H1 (cell line): ENCODE results near the gene ZDHHC24. TPM values are rescaled to one million over a fixed set of nuclear protein-coding genes. Genes with fewer than 3 reads are reported as not detected.

Source experiments
- CTCF ChIA-PET: fragments of 300-600 bp; sonication (Branson Sonifier 250); formaldehyde crosslinking; loops from one replicate; lab custom pipeline; 2021; ENCODE audit not compliant: partially characterized antibody; lab: Charles Lee
- POLR2A ChIA-PET: fragments of 300-600 bp; sonication (Branson Sonifier 250); formaldehyde crosslinking; loops from one replicate; lab custom pipeline; 2021; ENCODE audit warnings: inconsistent platforms; ENCODE audit not compliant: partially characterized antibody; lab: Charles Lee
- DNase-seq, 2 experiments: peaks; one replicate each; pipeline versions ENCODE4 v3.0.0 to v3.0.0-alpha.2; 2010 to 2022; ENCODE audit warnings: low spot score in 2 of 2, low read depth in 1 of 2, mixed read lengths in 1 of 2
- FAIRE-seq: peaks from 2 replicates; lab custom pipeline; 2011; peaks lifted over from hg19 to GRCh38; lab: Jason Lieb, UNC
- H2AFZ ChIP-seq: 2 replicates; pipeline ENCODE4 v1.8.1; 2012; ENCODE audit warnings: low read length, inconsistent platforms
- H2AK5ac ChIP-seq: 2 replicates; pipeline ENCODE4 v1.6.1; 2013; ENCODE audit warnings: low read depth, low read length
- H2BK120ac ChIP-seq: replicated peaks from 2 replicates; pipeline ENCODE3; 2013; ENCODE audit warnings: low read depth, low read length, inconsistent platforms
- H2BK12ac ChIP-seq: 2 replicates; pipeline ENCODE4 v1.6.1; 2013; ENCODE audit warnings: low read depth, low read length
- H2BK15ac ChIP-seq: 2 replicates; pipeline ENCODE4 v1.6.1; 2013; ENCODE audit warnings: low read length
- H2BK20ac ChIP-seq: 2 replicates; pipeline ENCODE4 v1.6.1; 2013; ENCODE audit warnings: low read length
- H2BK5ac ChIP-seq: 2 replicates; pipeline ENCODE4 v1.6.1; 2013; ENCODE audit warnings: low read depth, low read length
- H3K14ac ChIP-seq: 2 replicates; pipeline ENCODE4 v1.6.1; 2013; ENCODE audit warnings: inconsistent platforms; ENCODE audit not compliant: insufficient read length
- H3K18ac ChIP-seq: 2 replicates; pipeline ENCODE4 v1.6.1; 2013; ENCODE audit warnings: low read length; ENCODE audit errors: extremely low read depth
- H3K23ac ChIP-seq: 2 replicates; pipeline ENCODE4 v1.6.1; 2013; ENCODE audit warnings: inconsistent platforms; ENCODE audit not compliant: insufficient read length
- H3K23me2 ChIP-seq: 2 replicates; pipeline ENCODE4 v1.6.1; 2013; ENCODE audit warnings: low read depth, low read length
- H3K27ac ChIP-seq: 2 replicates; pipeline ENCODE4 v1.6.1; 2011; ENCODE audit warnings: low read depth, low read length, inconsistent platforms
- H3K27me3 ChIP-seq, 4 experiments: replicated peaks in 1 of 4; 1 replicate in 1 of 4; 2 replicates in 3 of 4; pipeline versions ENCODE4 v1.6.1 to v1.8.1; 2011 to 2013; ENCODE audit warnings: low read length in 3 of 4, mild to moderate bottlenecking in 3 of 4, inconsistent platforms in 2 of 4, mixed read lengths in 2 of 4, moderate library complexity in 1 of 4; ENCODE audit not compliant: control insufficient read depth in 3 of 4, insufficient read depth in 3 of 4; ENCODE audit errors: extremely low read depth in 1 of 4
- H3K36me3 ChIP-seq, 4 experiments: 2 replicates each; pipeline versions ENCODE4 v1.6.1 to v1.8.1; 2011 to 2013; ENCODE audit warnings: mild to moderate bottlenecking in 4 of 4, low read length in 3 of 4, moderate library complexity in 2 of 4, control low read depth in 1 of 4, inconsistent platforms in 1 of 4; ENCODE audit not compliant: insufficient read depth in 4 of 4, control insufficient read depth in 2 of 4
- H3K4ac ChIP-seq: replicated peaks from 2 replicates; pipeline ENCODE3; 2013; ENCODE audit warnings: low read length, low read depth, mixed read lengths, inconsistent platforms; ENCODE audit not compliant: insufficient read length
- H3K4me1 ChIP-seq, 4 experiments: replicated peaks in 1 of 4; 1 replicate in 1 of 4; 2 replicates in 3 of 4; pipeline versions ENCODE4 v1.6.1 to v1.8.1; 2011 to 2013; ENCODE audit warnings: low read length in 3 of 4, inconsistent platforms in 2 of 4, mixed read lengths in 1 of 4; ENCODE audit not compliant: insufficient read depth in 4 of 4, control insufficient read depth in 3 of 4
- H3K4me2 ChIP-seq, 2 experiments: 2 replicates each; pipeline versions ENCODE4 v1.6.1 to v1.8.1; 2011 to 2013; ENCODE audit warnings: low read depth in 2 of 2, low read length in 2 of 2, control low read depth in 1 of 2, inconsistent platforms in 1 of 2, mild to moderate bottlenecking in 1 of 2; ENCODE audit not compliant: insufficient read depth in 1 of 2
- H3K4me3 ChIP-seq, 4 experiments: fragments of 200-600, 300-600 bp in 1 of 4; sonication (generic), shearing (Covaris generic), sonication (Bioruptor Twin) in 1 of 4; 2 replicates each; pipeline versions ENCODE4 v1.5.1 to v1.8.1; 2011 to 2016; ENCODE audit warnings: low read length in 4 of 4, low read depth in 3 of 4, control low read depth in 2 of 4, inconsistent platforms in 2 of 4, mild to moderate bottlenecking in 2 of 4, mixed read lengths in 1 of 4, moderate library complexity in 1 of 4; ENCODE audit not compliant: insufficient read depth in 2 of 4; ENCODE audit errors: extremely low read depth in 1 of 4
- H3K56ac ChIP-seq: replicated peaks from 2 replicates; pipeline ENCODE3; 2013; ENCODE audit warnings: low read depth, mild to moderate bottlenecking, mixed read lengths, low read length, inconsistent platforms; ENCODE audit not compliant: insufficient read length
- H3K79me1 ChIP-seq: 2 replicates; pipeline ENCODE4 v1.6.1; 2013; ENCODE audit warnings: low read depth, low read length, control low read depth
- H3K79me2 ChIP-seq, 2 experiments: 2 replicates each; pipeline versions ENCODE4 v1.6.1 to v1.8.1; 2012 to 2013; ENCODE audit warnings: low read length in 2 of 2, mild to moderate bottlenecking in 2 of 2, inconsistent platforms in 1 of 2; ENCODE audit not compliant: insufficient read depth in 2 of 2, control insufficient read depth in 1 of 2
- H3K9ac ChIP-seq, 4 experiments: replicated peaks in 1 of 4; 1 replicate in 1 of 4; 2 replicates in 3 of 4; pipeline versions ENCODE4 v1.6.1 to v1.8.1; 2011 to 2013; ENCODE audit warnings: low read depth in 3 of 4, low read length in 3 of 4, control low read depth in 2 of 4, mild to moderate bottlenecking in 2 of 4, moderate library complexity in 2 of 4, inconsistent platforms in 1 of 4; ENCODE audit errors: extremely low read depth in 1 of 4
- H3K9me3 ChIP-seq, 2 experiments: 2 replicates each; pipeline versions ENCODE4 v1.6.1 to v1.8.1; 2012 to 2013; ENCODE audit warnings: mild to moderate bottlenecking in 2 of 2, moderate library complexity in 2 of 2, control low read depth in 1 of 2, inconsistent platforms in 1 of 2, low read depth in 1 of 2, low read length in 1 of 2, mixed read lengths in 1 of 2; ENCODE audit not compliant: insufficient read depth in 2 of 2
- H4K20me1 ChIP-seq, 2 experiments: replicated peaks in 1 of 2; 2 replicates each; pipeline versions ENCODE3 to v1.8.1; 2011 to 2013; ENCODE audit warnings: inconsistent platforms in 2 of 2, low read length in 2 of 2, mild to moderate bottlenecking in 1 of 2; ENCODE audit not compliant: insufficient read depth in 2 of 2, control insufficient read depth in 1 of 2
- H4K5ac ChIP-seq: 2 replicates; pipeline ENCODE4 v1.6.1; 2013; ENCODE audit warnings: low read length, low read depth, mixed read lengths, inconsistent platforms; ENCODE audit not compliant: insufficient read length
- H4K8ac ChIP-seq: 2 replicates; pipeline ENCODE4 v1.8.0; 2013; ENCODE audit warnings: mild to moderate bottlenecking, moderate library complexity, low read length, inconsistent platforms; ENCODE audit not compliant: insufficient read depth; ENCODE audit errors: extremely low read depth
- H4K91ac ChIP-seq: replicated peaks from 2 replicates; pipeline ENCODE3; 2013; ENCODE audit warnings: low read length, mixed read lengths, inconsistent platforms; ENCODE audit not compliant: insufficient read length
- CREB1 ChIP-seq: IDR thresholded peaks from 2 replicates; pipeline ENCODE4 v1.6.1; 2012; ENCODE audit warnings: inconsistent platforms
- HDAC6 ChIP-seq: IDR thresholded peaks from one replicate; pipeline ENCODE4 v1.7.1; 2012; ENCODE audit warnings: low read depth, mild to moderate bottlenecking, inconsistent platforms, low read length, moderate library complexity
- SAP30 ChIP-seq: fragments of 300-600 bp; sonication (generic); IDR thresholded peaks from 2 replicates; pipeline ENCODE4 v1.7.1; 2012; ENCODE audit warnings: low read length, moderate library complexity, mild to moderate bottlenecking, inconsistent platforms; ENCODE audit not compliant: insufficient read depth, insufficient replicate concordance
- WGBS, 2 experiments: shearing (Covaris generic) in 1 of 2; methylation state at CpG; one replicate each; pipeline versions ENCODE4 v1.1.6 to v1.1.7; 2013 to 2015; ENCODE audit warnings: low lambda C conversion rate in 2 of 2, mixed read lengths in 2 of 2, inconsistent platforms in 1 of 2, low coverage in 1 of 2, missing lambda C conversion rate in 1 of 2; ENCODE audit not compliant: insufficient replicate concordance in 2 of 2, insufficient coverage in 1 of 2, insufficient read length in 1 of 2; ENCODE audit errors: extremely low coverage in 1 of 2, missing lambda C conversion rate in 1 of 2; 5-methylcytosine and 5-hydroxymethylcytosine counted together
- polyA plus RNA-seq, 7 experiments: library from polyadenylated mRNA; depleted of rRNA in 3 of 7; stranded (reverse) in 5 of 7; unstranded in 2 of 7; fragments of >200 nt in 5 of 7; fragments of 200-250 nt in 2 of 7; gene quantifications; 1 replicate in 5 of 7; 2 replicates in 1 of 7; 4 replicates in 1 of 7; pipeline versions ENCODE4 v1.2.1 to v1.2.3, GENCODE V29; 2011 to 2013; ENCODE audit warnings: missing spikeins in 2 of 7, mixed read lengths in 2 of 7
- total RNA-seq: library from RNA; stranded (reverse); fragmentation: NEBNext Ultra II Directional; extraction: Animal tissue kit (Norgen Biotek cat#: 25700); gene quantifications from 2 replicates; pipeline ENCODE4 v1.2.1, GENCODE V29; 2021

ZDHHC24 gene
- total and polyA plus RNA-seq, 2 of the 8 experiments (the other 6 are each of a cell fraction or from before 2014, with no cell fraction given), result 8.4 to 9.7 TPM

DNA sequence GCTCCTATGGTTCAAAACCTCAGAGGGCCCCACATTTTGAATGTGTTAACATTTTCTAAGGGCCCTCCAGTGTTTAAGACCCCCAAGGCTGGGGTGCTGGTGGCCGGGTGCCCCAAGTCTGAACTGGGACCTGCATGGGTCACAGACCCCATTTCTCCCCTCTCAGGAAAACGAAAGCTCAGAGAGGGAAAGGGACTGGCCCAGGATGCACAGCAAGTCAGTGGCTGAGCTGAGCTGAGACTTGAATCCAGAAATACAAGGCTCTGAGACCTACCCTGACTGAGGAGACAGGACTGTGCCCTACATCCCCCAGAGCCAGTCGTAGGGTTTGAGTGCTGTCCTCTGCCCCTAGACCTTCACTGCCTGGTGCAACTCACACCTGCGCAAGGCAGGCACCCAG lies 5.0 kb upstream of the ZDHHC24 start:
- Histone ChIP-seq H3K23me2 (peaks cover 3% of the 10 kb centered on the region; the same call in 1 of the 2 replicates), H2BK120ac (no peak overlapping the region), H4K5ac (no peak overlapping the region), H3K36me3 (peaks cover 2 to 9% (median 6%) of the 10 kb centered on the region in 4 experiments; a peak in 4 of 8 replicates), H2AFZ (no peak overlapping the region), H4K91ac (no peak overlapping the region), H3K79me1 (peaks cover 5% of the 10 kb centered on the region; the same call in 1 of the 2 replicates), H3K23ac (no peak overlapping the region), H3K4me2 (no peak overlapping the region), H3K27me3 (no peaks in the 10 kb centered on the region), H3K56ac (no peak overlapping the region), H2BK15ac (no peak overlapping the region), H3K14ac (no peak overlapping the region), H3K9me3 (no peaks in the 10 kb centered on the region), H4K8ac (no peak overlapping the region), H2BK20ac (no peak overlapping the region), H3K27ac (no peak overlapping the region), H3K9ac (no peak overlapping the region), H2AK5ac (no peak overlapping the region), H3K79me2 (no peaks in the 10 kb centered on the region; a peak in 1 of 4 replicates), H2BK5ac (no peak overlapping the region), H2BK12ac (no peak overlapping the region), H3K4me1 (peaks cover 0 to 15% (median 10%) of the 10 kb centered on the region in 4 experiments; a peak in 6 of 7 replicates), H3K4ac (no peak overlapping the region), H4K20me1 (peaks cover 0 to 5% of the 10 kb centered on the region in 2 experiments), H3K4me3 (no peak overlapping the region), H3K18ac (no peak overlapping the region)
- TF ChIP-seq SAP30 (no peak), CREB1 (no peak), HDAC6 (no peak)
- DNase-seq (no peak), FAIRE-seq (no peak)
- WGBS, 2 experiments, result 96% methylated on average over 4 of the region's 4 CpGs; no CpG with 5 or more reads in 1 of the 2 experiments
- ChIA-PET POLR2A (interaction anchor here (1.4 to 7.9 kb wide), 3 partner anchors 11 to 19 kb away, joined by 3 to 54 read pairs (median 8); no protein-coding TSS in a partner anchor), CTCF (interaction anchor here (1.0 to 1.4 kb wide), 4 partner anchors 11 to 60 kb away, joined by 3 to 4 read pairs (median 3); no protein-coding TSS in a partner anchor)
